Endodermal cell (in vitro differentiated cells): Measurements from ENCODE around the gene MBP. TPM values are rescaled to one million over a fixed set of nuclear protein-coding genes. Genes with fewer than 3 reads are reported as not detected.

Experiments
- DNase-seq: peaks from one replicate; pipeline ENCODE4 v3.0.0-alpha.2; 2017
- H3K27ac ChIP-seq: 2 replicates; pipeline ENCODE4 v1.5.1; 2013; ENCODE audit warnings: mild to moderate bottlenecking, low read depth, low read length, moderate library complexity
- H3K27me3 ChIP-seq: 2 replicates; pipeline ENCODE4 v1.6.1; 2013; ENCODE audit warnings: mild to moderate bottlenecking, low read length, moderate library complexity; ENCODE audit not compliant: insufficient read depth, control insufficient read depth, poor library complexity, severe bottlenecking
- H3K36me3 ChIP-seq: 2 replicates; pipeline ENCODE4 v1.7.0; 2013; ENCODE audit warnings: mild to moderate bottlenecking, low read length, moderate library complexity; ENCODE audit not compliant: control insufficient read depth, insufficient read depth
- H3K4me1 ChIP-seq: one replicate; pipeline ENCODE4 v1.7.0; 2013; ENCODE audit warnings: low read length; ENCODE audit not compliant: control insufficient read depth, insufficient read depth
- H3K4me3 ChIP-seq: 2 replicates; pipeline ENCODE4 v1.5.1; 2013; ENCODE audit warnings: mild to moderate bottlenecking, low read length, moderate library complexity
- H3K9ac ChIP-seq: 2 replicates; pipeline ENCODE4 v1.6.1; 2013; ENCODE audit warnings: mild to moderate bottlenecking, low read length, moderate library complexity; ENCODE audit not compliant: poor library complexity, severe bottlenecking; ENCODE audit errors: extremely low read depth
- H3K9me3 ChIP-seq: 2 replicates; pipeline ENCODE4 v1.6.1; 2013; ENCODE audit warnings: mild to moderate bottlenecking, low read length, moderate library complexity; ENCODE audit not compliant: control insufficient read depth
- H3K27ac Mint-ChIP-seq: 2 replicates; pipeline ENCODE4 v1.8.0; 2020; ENCODE audit warnings: mixed read lengths
- H3K27me3 Mint-ChIP-seq: 2 replicates; pipeline ENCODE4 v1.8.0; 2021; ENCODE audit warnings: mild to moderate bottlenecking, mixed read lengths; ENCODE audit not compliant: insufficient read depth
- H3K36me3 Mint-ChIP-seq: 2 replicates; pipeline ENCODE4 v1.8.0; 2020; ENCODE audit warnings: low read depth, mixed read lengths
- H3K4me1 Mint-ChIP-seq: 2 replicates; pipeline ENCODE4 v1.8.0; 2020; ENCODE audit warnings: mixed read lengths
- H3K4me3 Mint-ChIP-seq: 2 replicates; pipeline ENCODE4 v1.8.0; 2020; ENCODE audit warnings: mild to moderate bottlenecking, moderate library complexity, mixed read lengths
- H3K9me3 Mint-ChIP-seq: 2 replicates; pipeline ENCODE4 v1.8.0; 2020; ENCODE audit warnings: mild to moderate bottlenecking, mixed read lengths
- WGBS, 2 experiments: methylation state at CpG; one replicate each; pipeline versions ENCODE4 v1.1.5 to v1.1.7; 2013; ENCODE audit warnings: missing lambda C conversion rate in 2 of 2, mixed read lengths in 1 of 2; ENCODE audit not compliant: insufficient coverage in 1 of 2, insufficient read length in 1 of 2; 5-methylcytosine and 5-hydroxymethylcytosine counted together
- total RNA-seq, 2 donors: library from RNA; stranded (reverse); fragmentation: NEBNext Ultra II Directional in 1 of 2; extraction: Animal tissue kit (Norgen Biotek cat#: 25700) in 1 of 2; gene quantifications; 2 replicates in 1 of 2; 3 replicates in 1 of 2; pipeline ENCODE4 v1.2.1, GENCODE V29; 2021
- TF ChIP-seq, protein P1 (sequence below): fragments of 200-600 bp; sonication (generic); conservative IDR thresholded peaks from 2 replicates; pipeline ENCODE4 v1.5.0; 2021; ENCODE audit warnings: antibody characterized with exemption, mild to moderate bottlenecking

The MBP gene
- total RNA-seq, 2 donors from 2014 or later, result 16.3 to 19.0 TPM

DNA sequence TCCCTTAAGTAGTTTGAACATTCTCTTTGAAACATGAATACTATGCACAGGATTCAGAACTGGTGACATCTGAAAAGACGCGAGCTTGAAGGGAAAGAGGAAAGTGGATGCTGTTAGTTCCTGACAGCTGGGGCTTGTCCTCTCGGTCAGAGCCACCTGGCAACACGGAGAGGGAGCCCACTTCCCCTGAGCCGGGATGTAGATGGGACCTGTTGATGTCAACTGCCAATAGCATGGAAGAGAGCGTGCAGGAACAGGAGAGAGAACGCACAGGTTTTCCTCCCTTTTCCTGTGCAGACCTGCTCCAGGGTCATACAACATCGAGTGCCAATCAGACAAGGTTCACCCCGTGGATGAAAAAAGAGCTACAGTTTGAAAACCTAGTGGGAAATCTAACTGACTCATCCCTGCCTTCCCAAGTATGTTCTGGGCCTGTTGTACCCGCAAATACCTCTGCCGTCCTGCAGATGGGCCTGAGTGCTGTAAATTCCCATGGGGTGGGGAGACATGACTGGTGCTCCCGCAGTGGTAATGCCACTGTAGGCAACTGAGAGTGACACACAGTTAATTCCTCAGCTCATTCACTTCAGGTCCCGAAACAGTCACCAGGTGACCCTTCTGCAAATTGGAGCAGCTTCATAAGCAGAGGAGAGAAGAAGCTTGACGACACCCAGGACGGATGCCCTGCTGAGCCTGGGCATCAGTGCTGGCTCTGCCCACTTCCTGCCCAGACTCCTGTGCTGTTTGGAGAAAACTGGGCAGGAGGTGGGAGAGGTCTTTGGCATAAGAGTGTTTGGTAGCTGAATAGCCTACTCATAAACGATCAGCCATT is 13.9 kb upstream of the MBP start:
- H3K4me3 ChIP-seq, result no peak overlapping the region
- no peak overlapping the region for H3K9ac ChIP-seq
- H3K4me1 ChIP-seq, result no peaks in the 10 kb centered on the region
- Mint-ChIP-seq H3K4me1 (no peaks in the 10 kb centered on the region), H3K4me3 (no peak overlapping the region), H3K9me3 (peaks cover 37% of the 10 kb centered on the region), H3K27me3 (no peaks in the 10 kb centered on the region), H3K27ac (no peak overlapping the region), H3K36me3 (peaks cover 8% of the 10 kb centered on the region)
- no peaks in the 10 kb centered on the region for H3K27me3 ChIP-seq
- TF ChIP-seq, protein P1, sequence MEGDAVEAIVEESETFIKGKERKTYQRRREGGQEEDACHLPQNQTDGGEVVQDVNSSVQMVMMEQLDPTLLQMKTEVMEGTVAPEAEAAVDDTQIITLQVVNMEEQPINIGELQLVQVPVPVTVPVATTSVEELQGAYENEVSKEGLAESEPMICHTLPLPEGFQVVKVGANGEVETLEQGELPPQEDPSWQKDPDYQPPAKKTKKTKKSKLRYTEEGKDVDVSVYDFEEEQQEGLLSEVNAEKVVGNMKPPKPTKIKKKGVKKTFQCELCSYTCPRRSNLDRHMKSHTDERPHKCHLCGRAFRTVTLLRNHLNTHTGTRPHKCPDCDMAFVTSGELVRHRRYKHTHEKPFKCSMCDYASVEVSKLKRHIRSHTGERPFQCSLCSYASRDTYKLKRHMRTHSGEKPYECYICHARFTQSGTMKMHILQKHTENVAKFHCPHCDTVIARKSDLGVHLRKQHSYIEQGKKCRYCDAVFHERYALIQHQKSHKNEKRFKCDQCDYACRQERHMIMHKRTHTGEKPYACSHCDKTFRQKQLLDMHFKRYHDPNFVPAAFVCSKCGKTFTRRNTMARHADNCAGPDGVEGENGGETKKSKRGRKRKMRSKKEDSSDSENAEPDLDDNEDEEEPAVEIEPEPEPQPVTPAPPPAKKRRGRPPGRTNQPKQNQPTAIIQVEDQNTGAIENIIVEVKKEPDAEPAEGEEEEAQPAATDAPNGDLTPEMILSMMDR, result no peak
- 81 to 83% methylated on average over 13 to 16 of the region's 16 CpGs for WGBS, 2 experiments
- H3K27ac ChIP-seq, result no peak overlapping the region
- H3K36me3 ChIP-seq, result no peaks in the 10 kb centered on the region
- no peak for DNase-seq
- peaks cover 28% of the 10 kb centered on the region for H3K9me3 ChIP-seq

DNA sequence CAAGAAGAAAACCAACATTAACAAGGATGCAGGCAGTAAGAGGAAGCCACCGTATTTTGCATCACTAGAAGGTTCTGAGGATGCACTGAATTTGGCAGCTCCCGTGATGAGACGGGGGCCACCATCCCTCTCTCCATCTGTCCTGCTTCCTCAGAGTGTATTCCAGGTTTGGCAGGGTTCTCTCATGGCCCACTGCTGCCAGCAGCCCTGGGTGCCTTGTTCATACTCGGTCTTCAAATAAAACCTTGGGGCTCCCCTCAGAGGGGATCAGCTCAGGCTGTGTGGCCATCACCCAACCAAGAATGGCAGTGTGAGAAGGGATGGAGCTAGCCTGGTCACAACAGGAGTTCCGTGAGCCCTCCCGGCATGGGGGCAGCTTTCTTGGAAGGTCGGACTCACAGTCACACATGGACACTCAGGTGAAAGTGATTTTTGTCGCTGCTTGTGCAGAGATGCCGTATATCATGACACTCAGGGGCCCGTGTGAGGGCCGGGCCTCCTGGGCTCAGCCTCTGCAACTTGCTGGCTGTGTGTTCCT is 12.8 kb upstream of the MBP start:
- peaks cover 28% of the 10 kb centered on the region for H3K9me3 ChIP-seq
- H3K36me3 ChIP-seq, result no peaks in the 10 kb centered on the region
- TF ChIP-seq, protein P1, result no peak
- no peak overlapping the region for H3K4me3 Mint-ChIP-seq
- DNase-seq, result no peak
- H3K36me3 Mint-ChIP-seq, result peaks cover 8% of the 10 kb centered on the region
- H3K9ac ChIP-seq, result no peak overlapping the region
- no peak overlapping the region for H3K27ac Mint-ChIP-seq
- H3K27me3 ChIP-seq, result no peaks in the 10 kb centered on the region
- no peaks in the 10 kb centered on the region for H3K4me1 ChIP-seq
- H3K4me3 ChIP-seq, result no peak overlapping the region
- WGBS, 2 experiments, result 83 to 84% methylated on average over 8 to 11 of the region's 11 CpGs
- no peaks in the 10 kb centered on the region for H3K4me1 Mint-ChIP-seq
- no peaks in the 10 kb centered on the region for H3K27me3 Mint-ChIP-seq
- H3K9me3 Mint-ChIP-seq, result peaks cover 42% of the 10 kb centered on the region
- no peak overlapping the region for H3K27ac ChIP-seq

DNA sequence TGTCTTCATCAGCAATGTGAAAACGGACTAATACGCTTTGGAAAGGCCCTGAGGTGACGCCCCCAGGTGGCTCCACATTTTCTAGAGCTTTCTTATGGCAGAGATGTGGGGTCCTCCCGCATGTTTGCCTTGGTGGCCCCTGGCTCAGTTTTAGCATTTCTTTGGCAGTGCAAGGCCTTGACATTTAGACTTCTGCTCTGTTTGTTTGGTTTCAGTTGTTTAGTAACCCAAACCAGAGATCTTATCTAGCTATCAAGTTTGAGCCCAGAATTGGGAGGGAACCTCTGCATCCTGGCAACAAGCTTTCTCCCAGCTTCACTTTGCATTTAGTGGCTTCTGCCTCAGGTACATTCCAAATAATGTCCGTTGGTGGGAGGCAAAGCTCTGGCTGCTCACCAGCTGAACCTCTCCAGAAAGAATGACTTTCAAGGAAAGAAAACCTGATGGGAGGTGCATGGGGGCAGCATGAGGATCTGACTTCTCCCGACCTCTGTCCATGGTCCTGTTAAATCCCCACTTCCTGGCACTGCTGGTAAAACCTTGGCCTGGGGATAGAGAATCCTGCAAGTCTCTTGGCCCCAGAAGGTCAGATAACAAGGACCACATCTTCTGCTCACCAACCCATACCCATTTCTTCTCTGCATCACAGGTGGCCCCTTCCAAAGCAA is 12.0 kb upstream of the MBP start:
- Histone ChIP-seq H3K4me3 (no peak overlapping the region), H3K27ac (no peak overlapping the region), H3K4me1 (no peaks in the 10 kb centered on the region), H3K9ac (no peak overlapping the region), H3K9me3 (peaks cover 28% of the 10 kb centered on the region), H3K27me3 (no peaks in the 10 kb centered on the region), H3K36me3 (no peaks in the 10 kb centered on the region)
- DNase-seq, result no peak
- H3K9me3 Mint-ChIP-seq, result peaks cover 42% of the 10 kb centered on the region
- 78 to 94% methylated on average over 4 to 6 of the region's 6 CpGs for WGBS, 2 experiments
- no peaks in the 10 kb centered on the region for H3K27me3 Mint-ChIP-seq
- TF ChIP-seq, protein P1, result no peak
- no peaks in the 10 kb centered on the region for H3K4me1 Mint-ChIP-seq
- no peak overlapping the region for H3K4me3 Mint-ChIP-seq
- no peak overlapping the region for H3K27ac Mint-ChIP-seq
- H3K36me3 Mint-ChIP-seq, result peaks cover 8% of the 10 kb centered on the region
